ENCODE data around the gene DNAJC9. TPM values are rescaled to one million over a fixed set of nuclear protein-coding genes. Genes with fewer than 3 reads are reported as not detected.
A peak's percentile ranks its signal among the peaks of the same experiment; 100 is the strongest.
"Not testable (repeated sequence)": the region's sequence is repeated elsewhere in the genome, so short reads cannot be mapped to it uniquely, and the experiment has no call there.

DNAJC9 gene
- total and polyA plus RNA-seq, 4 donors, result 26.4 to 37.9 (median 36.2) TPM

DNA sequence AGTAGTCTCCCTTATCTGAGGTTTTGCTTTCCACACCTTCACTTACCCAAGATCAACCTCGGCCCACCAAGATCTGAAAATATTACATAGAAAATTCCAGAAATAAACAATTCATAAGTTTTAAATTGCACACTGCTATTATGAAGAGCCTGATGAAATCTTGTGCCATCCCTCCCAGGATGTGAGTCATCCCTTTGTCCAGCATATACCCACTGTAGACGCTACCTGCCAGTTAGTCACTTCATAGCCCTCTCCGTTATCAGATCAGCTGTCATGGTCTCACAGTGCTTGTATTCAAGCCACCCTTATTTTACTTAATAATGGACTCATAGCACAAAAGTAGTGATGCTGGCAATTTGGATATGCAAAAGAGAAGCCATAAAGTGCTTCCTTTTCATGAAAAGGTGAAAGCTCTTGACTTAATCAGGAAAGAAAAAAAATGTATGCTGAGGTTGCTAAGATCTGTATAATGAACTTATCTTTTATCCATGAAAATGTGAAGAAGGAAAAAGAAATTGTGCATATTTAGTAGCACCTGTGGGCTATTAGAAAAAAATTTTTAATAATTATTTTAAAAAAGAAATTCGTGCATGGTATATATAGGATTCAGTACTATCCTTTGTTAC is 15.2 kb upstream of the DNAJC9 start:
- H3K27ac ChIP-seq (ENCODE audit: low read depth, low read length), result no peak overlapping the region
- WGBS (ENCODE audit: insufficient coverage), result no CpG with 5 or more reads among the region's 4 CpGs

DNA sequence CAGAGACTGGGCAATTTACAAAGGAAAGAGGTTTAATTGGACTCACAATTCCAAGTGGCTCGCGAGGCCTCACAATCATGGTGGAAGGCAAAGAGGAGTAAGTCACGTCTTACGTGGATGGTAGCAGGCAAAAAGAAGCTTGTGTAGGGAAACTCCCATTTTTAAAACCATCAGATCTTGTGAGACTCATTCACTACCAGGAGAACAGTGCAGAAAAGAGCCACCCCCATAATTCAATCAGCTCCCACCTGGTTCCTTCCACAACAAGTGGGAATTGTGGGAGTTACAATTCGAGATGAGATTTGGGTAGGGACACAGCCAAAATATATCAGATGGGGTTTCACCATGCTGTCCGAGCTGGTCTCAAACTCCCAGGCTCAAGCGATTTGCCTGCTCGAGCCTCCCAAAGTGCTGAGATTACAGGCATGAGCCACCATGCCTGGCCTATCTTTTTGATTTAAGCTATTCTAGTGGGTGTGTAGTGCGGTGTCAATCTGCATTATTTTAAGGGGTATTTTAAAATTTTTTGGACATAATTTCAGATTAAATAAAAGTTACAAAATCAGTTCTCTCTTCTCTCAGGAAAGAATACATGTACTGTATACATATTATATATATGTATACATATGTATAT is 14.4 kb upstream of the DNAJC9 start:
- Histone ChIP-seq H3K4me3 (ENCODE audit: low read depth, low read length) (no peak overlapping the region), H3K27ac (ENCODE audit: low read depth, low read length) (no peak overlapping the region), H3K9me3 (ENCODE audit: control insufficient read depth, insufficient read depth, low read length) (no peaks in the 10 kb centered on the region), H3K27me3 (ENCODE audit: control insufficient read depth, insufficient read depth, low read length) (no peaks in the 10 kb centered on the region), H3K4me1 (ENCODE audit: control insufficient read depth, insufficient read depth, low read length) (no peaks in the 10 kb centered on the region), H3K36me3 (ENCODE audit: control insufficient read depth, insufficient read depth, low read length) (no peaks in the 10 kb centered on the region)
- DNase-seq (ENCODE audit: low read depth in 4 of 6, low spot score in 6 of 6), result no peak
- 100% methylated on average over 3 of the region's 9 CpGs for WGBS (ENCODE audit: insufficient coverage)

More for the DNA sequence above, 15.2 kb upstream of the DNAJC9 start:
- no peaks in the 10 kb centered on the region for H3K27me3 ChIP-seq (ENCODE audit: control insufficient read depth, insufficient read depth, low read length)
- no peak for DNase-seq (ENCODE audit: low read depth in 4 of 6, low spot score in 6 of 6)
- H3K9me3 ChIP-seq (ENCODE audit: control insufficient read depth, insufficient read depth, low read length), result no peaks in the 10 kb centered on the region
- H3K4me3 ChIP-seq (ENCODE audit: low read depth, low read length), result no peak overlapping the region
- H3K4me1 ChIP-seq (ENCODE audit: control insufficient read depth, insufficient read depth, low read length), result no peaks in the 10 kb centered on the region
- no peaks in the 10 kb centered on the region for H3K36me3 ChIP-seq (ENCODE audit: control insufficient read depth, insufficient read depth, low read length)

DNA sequence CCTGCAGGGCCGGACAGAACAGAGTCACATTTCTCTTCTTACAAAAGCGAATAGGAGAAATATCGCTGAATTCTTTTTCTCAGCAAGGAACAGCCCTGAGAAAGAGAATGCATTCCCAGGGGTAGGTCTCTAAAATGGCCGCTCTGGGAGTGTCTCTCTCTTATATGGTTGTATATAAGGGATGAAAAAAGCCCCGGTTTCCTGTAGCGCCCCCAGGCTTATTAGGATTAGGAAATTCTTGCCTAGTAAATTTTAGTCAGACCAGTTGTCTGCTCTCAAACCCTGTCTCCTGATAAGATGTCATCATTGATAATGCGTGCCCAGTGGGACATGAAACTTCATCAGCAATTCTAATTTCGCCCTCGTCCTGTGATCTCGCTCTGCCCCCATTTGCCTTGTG is 11.6 kb upstream of the DNAJC9 start:
- 90% methylated on average over 8 of the region's 10 CpGs for WGBS (ENCODE audit: insufficient coverage)

DNA sequence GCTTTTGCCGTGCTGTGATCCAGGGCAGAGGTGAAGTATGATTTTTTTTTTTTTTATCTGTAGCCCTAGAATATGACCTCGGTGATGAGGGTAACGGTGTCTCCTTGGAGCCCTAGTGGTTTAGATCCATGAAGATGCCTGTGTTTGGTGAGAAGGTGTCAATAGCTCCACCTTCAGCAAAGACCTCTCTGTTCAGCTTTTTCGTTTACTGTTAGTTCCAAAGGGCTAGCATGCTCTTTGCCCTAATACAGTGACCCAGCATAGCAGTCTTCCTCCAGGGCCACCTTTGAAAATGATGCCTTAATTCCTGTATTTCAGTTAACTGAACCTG is 6.1 kb upstream of the DNAJC9 start:
- no peak for DNase-seq (ENCODE audit: low read depth in 4 of 6, low spot score in 6 of 6)
- H3K4me1 ChIP-seq (ENCODE audit: control insufficient read depth, insufficient read depth, low read length), result peaks cover 10% of the 10 kb centered on the region

More for the DNA sequence above, 11.6 kb upstream of the DNAJC9 start:
- not testable (repeated sequence) for H3K27ac ChIP-seq (ENCODE audit: low read depth, low read length); DNase-seq (ENCODE audit: low read depth in 4 of 6, low spot score in 6 of 6); H3K9me3 ChIP-seq (ENCODE audit: control insufficient read depth, insufficient read depth, low read length); H3K4me3 ChIP-seq (ENCODE audit: low read depth, low read length); H3K4me1 ChIP-seq (ENCODE audit: control insufficient read depth, insufficient read depth, low read length); H3K27me3 ChIP-seq (ENCODE audit: control insufficient read depth, insufficient read depth, low read length); H3K36me3 ChIP-seq (ENCODE audit: control insufficient read depth, insufficient read depth, low read length)

DNA sequence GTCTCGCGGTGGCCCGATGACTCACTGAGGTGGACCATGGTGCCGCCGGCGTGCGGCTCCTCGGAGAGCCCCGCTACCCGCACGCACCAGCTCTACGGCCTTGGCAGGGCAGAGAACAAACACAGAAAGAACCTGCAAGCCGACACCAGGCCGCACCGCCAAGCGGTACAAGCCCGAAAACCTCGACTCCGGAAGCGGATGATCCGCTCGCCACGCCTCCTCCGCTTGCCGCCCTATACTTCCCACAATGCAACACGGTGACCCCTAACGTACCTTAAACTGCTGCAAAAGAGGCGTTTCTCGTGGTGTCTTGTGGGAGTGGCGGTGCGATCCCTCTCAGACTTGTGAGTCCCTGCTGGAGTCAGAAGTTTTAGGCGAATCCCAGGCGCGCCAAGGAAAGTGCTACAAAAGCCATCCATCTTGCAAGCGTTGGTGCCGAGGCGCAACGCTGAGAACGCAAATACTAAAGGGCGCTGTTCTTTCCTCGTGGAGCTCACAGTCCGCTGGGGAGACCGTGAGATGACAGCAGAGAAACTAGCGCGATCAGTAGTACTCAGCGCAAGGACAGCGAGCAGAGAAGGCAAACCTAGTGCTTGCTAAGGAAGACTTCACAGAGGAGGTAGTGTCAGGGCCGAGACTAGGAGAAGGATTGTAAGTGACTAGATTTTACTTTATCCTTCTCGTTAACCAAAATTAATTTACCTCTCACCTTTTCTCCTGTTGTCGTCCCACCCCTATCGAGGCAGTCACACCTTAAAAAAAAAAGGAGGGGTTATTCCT is 5.6 kb upstream of the DNAJC9 start, which contains the start of gene MRPS16:
TSS of gene MRPS16 (minus strand) at position 200 of the 780 bp plus-strand sequence. CDS start at position 38, 162 bp downstream.
- Histone ChIP-seq H3K4me3 (ENCODE audit: low read depth, low read length) (peak within 1 kb of the TSS; percentile 98), H3K4me1 (ENCODE audit: control insufficient read depth, insufficient read depth, low read length) (peaks cover 10% of the 10 kb centered on the region), H3K27me3 (ENCODE audit: control insufficient read depth, insufficient read depth, low read length) (no peaks in the 10 kb centered on the region), H3K9me3 (ENCODE audit: control insufficient read depth, insufficient read depth, low read length) (no peaks in the 10 kb centered on the region), H3K36me3 (ENCODE audit: control insufficient read depth, insufficient read depth, low read length) (peaks cover 21% of the 10 kb centered on the region), H3K27ac (ENCODE audit: low read depth, low read length) (peak within 1 kb of the TSS; percentile 94)
- 0% methylated on average over 44 of the region's 51 CpGs for WGBS (ENCODE audit: insufficient coverage)
- DNase-seq (ENCODE audit: low read depth in 4 of 6, low spot score in 6 of 6), result peak; percentile 95 to 99 (median 97)

More for the DNA sequence above, 6.1 kb upstream of the DNAJC9 start:
- no peaks in the 10 kb centered on the region for H3K9me3 ChIP-seq (ENCODE audit: control insufficient read depth, insufficient read depth, low read length)
- peak overlapping the region; percentile 94 for H3K27ac ChIP-seq (ENCODE audit: low read depth, low read length)
- 0% methylated on average over 3 of the region's 4 CpGs for WGBS (ENCODE audit: insufficient coverage)
- H3K36me3 ChIP-seq (ENCODE audit: control insufficient read depth, insufficient read depth, low read length), result peaks cover 21% of the 10 kb centered on the region
- no peaks in the 10 kb centered on the region for H3K27me3 ChIP-seq (ENCODE audit: control insufficient read depth, insufficient read depth, low read length)
- peak overlapping the region; percentile 98 for H3K4me3 ChIP-seq (ENCODE audit: low read depth, low read length)

DNA sequence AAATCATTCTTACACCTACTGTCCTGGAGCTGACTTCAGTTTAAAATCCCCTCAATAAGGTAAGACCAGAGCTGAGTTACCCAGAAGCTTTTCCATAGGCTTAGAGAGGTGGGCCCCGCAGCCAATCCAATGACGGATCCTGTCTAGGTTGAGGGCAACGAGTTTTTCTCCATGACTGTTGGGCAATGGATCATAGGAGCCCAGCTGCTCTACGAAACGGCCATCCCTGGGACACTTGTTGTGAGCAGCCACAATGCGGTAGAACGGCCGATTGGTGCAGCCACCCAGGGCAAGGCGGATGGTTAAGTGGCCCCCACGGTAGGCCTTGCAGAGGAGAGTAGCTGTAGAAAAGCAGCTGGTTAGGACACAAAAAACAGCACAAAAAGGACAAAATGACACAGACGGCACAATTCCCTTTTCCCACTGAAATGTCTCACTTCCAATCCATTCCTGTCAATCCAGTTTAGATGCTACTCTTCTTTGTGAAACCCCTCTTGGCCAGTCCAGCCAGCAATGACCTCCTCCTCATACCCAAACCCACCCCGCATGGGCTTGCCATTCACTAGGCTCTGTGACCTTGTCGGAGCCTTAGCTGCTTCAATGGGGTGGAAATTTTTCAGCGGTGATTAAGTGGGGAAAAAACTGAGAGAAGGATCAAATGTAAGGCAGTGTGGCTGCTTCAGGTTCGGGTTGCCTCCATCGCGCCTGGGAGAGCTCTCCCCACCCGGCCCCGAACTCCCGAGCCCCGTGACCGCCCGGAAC is 4.8 kb upstream of the DNAJC9 start:
- Histone ChIP-seq H3K4me3 (ENCODE audit: low read depth, low read length) (peak overlapping the region; percentile 98), H3K27ac (ENCODE audit: low read depth, low read length) (peak overlapping the region; percentile 94), H3K36me3 (ENCODE audit: control insufficient read depth, insufficient read depth, low read length) (peaks cover 21% of the 10 kb centered on the region), H3K27me3 (ENCODE audit: control insufficient read depth, insufficient read depth, low read length) (no peaks in the 10 kb centered on the region), H3K9me3 (ENCODE audit: control insufficient read depth, insufficient read depth, low read length) (no peaks in the 10 kb centered on the region), H3K4me1 (ENCODE audit: control insufficient read depth, insufficient read depth, low read length) (peaks cover 10% of the 10 kb centered on the region)
- WGBS (ENCODE audit: insufficient coverage), result 16% methylated on average over 22 of the region's 23 CpGs
- no peak for DNase-seq (ENCODE audit: low read depth in 4 of 6, low spot score in 6 of 6)

DNA sequence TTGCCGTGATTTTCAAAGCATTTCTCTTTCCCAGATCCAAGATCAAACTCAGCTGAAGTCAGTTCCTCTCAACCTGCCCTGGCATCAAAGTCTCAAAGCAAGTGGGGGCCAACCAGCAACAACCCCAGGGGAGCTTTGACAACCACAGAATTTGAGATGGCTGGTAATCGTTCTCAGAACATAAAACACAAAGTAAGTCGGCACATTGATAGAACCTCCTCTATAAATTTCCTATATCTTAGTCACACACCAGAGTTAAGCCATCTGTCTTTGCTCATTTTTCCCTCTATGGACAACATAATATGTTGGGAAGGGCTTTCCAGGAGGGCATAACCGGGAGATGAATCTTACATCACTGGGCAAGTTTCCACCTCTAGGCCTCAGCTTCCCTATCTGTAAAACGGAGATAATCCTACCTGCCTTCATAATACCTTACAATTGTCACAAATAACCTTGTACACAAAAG is 1.2 kb upstream of the DNAJC9 start:
- no peak for DNase-seq (ENCODE audit: low read depth in 4 of 6, low spot score in 6 of 6)
- Histone ChIP-seq H3K27me3 (ENCODE audit: control insufficient read depth, insufficient read depth, low read length) (no peaks in the 10 kb centered on the region), H3K9me3 (ENCODE audit: control insufficient read depth, insufficient read depth, low read length) (no peaks in the 10 kb centered on the region), H3K4me3 (ENCODE audit: low read depth, low read length) (no peak overlapping the region), H3K36me3 (ENCODE audit: control insufficient read depth, insufficient read depth, low read length) (peaks cover 25% of the 10 kb centered on the region), H3K4me1 (ENCODE audit: control insufficient read depth, insufficient read depth, low read length) (peaks cover 14% of the 10 kb centered on the region), H3K27ac (ENCODE audit: low read depth, low read length) (no peak overlapping the region)
- WGBS (ENCODE audit: insufficient coverage), result 83% methylated on average over 3 of the region's 5 CpGs

DNA sequence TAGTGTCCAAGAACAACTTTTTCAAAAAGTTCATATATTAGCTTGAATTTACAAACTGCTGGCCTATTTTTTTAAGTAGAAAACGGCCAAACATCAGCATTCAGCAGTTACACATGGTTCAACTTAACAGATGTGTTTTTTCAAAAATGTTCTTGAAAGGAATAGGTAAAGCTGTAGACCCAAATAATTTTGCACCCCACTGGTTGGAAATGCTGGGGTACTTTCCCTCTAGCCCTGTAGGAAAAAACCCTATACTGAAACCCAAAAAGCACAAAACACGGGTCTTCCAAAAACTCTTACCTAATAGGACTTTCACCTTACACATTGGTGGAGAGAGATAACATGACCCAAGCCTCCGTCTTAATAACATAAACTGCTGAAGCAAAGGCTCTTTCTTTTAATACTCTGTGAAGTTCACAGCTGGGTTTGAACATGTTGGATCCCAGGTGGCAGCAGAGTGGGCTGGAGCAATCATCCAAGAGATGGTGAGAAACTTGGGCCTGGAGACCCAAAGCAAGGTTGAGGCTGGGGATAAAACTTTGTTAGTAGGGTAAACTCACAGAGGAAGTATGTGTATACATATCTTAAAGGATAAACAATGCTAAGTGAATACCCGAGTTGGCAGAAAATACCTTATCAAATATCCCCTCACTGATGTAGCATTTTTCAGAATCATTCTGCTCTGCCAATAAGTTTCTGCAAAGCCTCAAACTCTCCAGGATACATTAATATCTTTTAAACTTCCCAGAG is 629 bp upstream of the DNAJC9 start:
- peaks cover 25% of the 10 kb centered on the region for H3K36me3 ChIP-seq (ENCODE audit: control insufficient read depth, insufficient read depth, low read length)
- no peak for DNase-seq (ENCODE audit: low read depth in 4 of 6, low spot score in 6 of 6)

DNA sequence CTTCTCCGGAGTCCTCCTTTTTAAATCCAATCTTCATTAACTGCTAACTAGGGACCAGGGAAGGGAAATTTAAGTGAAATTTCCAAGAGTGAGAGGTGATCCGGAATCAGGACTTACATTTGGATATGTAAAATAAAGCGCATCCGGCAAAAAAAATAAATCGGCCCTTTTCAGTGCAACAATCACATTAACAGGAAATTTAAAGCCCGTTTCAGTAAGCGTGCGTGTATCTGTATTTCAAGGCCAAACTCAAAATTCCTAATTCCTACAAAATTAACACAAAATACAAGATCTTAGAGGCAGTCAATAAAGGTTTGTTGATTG is 771 bp downstream of the DNAJC9 start:
- peaks cover 18% of the 10 kb centered on the region for H3K36me3 ChIP-seq (ENCODE audit: control insufficient read depth, insufficient read depth, low read length)
- H3K4me3 ChIP-seq (ENCODE audit: low read depth, low read length), result peak overlapping the region; percentile 89
- H3K4me1 ChIP-seq (ENCODE audit: control insufficient read depth, insufficient read depth, low read length), result peaks cover 5% of the 10 kb centered on the region
- no peak for DNase-seq (ENCODE audit: low read depth in 4 of 6, low spot score in 6 of 6)
- H3K27me3 ChIP-seq (ENCODE audit: control insufficient read depth, insufficient read depth, low read length), result no peaks in the 10 kb centered on the region
- peak overlapping the region; percentile 78 for H3K27ac ChIP-seq (ENCODE audit: low read depth, low read length)
- no CpG with 5 or more reads among the region's 8 CpGs for WGBS (ENCODE audit: insufficient coverage)
- H3K9me3 ChIP-seq (ENCODE audit: control insufficient read depth, insufficient read depth, low read length), result no peaks in the 10 kb centered on the region

More for the DNA sequence above, 629 bp upstream of the DNAJC9 start:
- Histone ChIP-seq H3K27me3 (ENCODE audit: control insufficient read depth, insufficient read depth, low read length) (no peaks in the 10 kb centered on the region), H3K4me1 (ENCODE audit: control insufficient read depth, insufficient read depth, low read length) (peaks cover 14% of the 10 kb centered on the region), H3K4me3 (ENCODE audit: low read depth, low read length) (peak overlapping the region; percentile 89), H3K27ac (ENCODE audit: low read depth, low read length) (peak overlapping the region; percentile 78), H3K9me3 (ENCODE audit: control insufficient read depth, insufficient read depth, low read length) (no peaks in the 10 kb centered on the region)
- 67% methylated on average over 1 of the region's 4 CpGs for WGBS (ENCODE audit: insufficient coverage)
